Measurements from ENCODE around the gene UBXN11.

The UBXN11 gene

GRCh38 chr1:26281091-26281958 is 25.1 kb downstream of the UBXN11 start:
- Histone ChIP-seq H3K23ac (ENCODE audit: low read length in 2 of 2) (no peak overlapping the region), H2AFZ (ENCODE audit: low read depth, low read length) (no peak overlapping the region)
- WGBS = 89% methylated on average over 5 of the region's 5 CpGs

GRCh38 chr1:26280333-26281042 is 25.9 kb downstream of the UBXN11 start:
- H3K27ac ChIP-seq (ENCODE audit: low read length, poor library complexity, severe bottlenecking) = peak overlapping the region; percentile 15
- peak overlapping the region; percentile 83 to 92 for H3K4me3 ChIP-seq (ENCODE audit: insufficient read depth in 1 of 2, low read depth in 1 of 2, low read length in 2 of 2)
- H2AK5ac ChIP-seq (ENCODE audit: low read length, severe bottlenecking) = no peak overlapping the region
- H4K91ac ChIP-seq (ENCODE audit: low read length) = peak overlapping the region; percentile 83
- H2BK12ac ChIP-seq (ENCODE audit: low read length in 2 of 2) = peak overlapping the region in 1 of 2 experiments; percentile 45
- peak; percentile 62 for DNase-seq
- peaks cover 54% of the 10 kb centered on the region for H3K4me1 ChIP-seq (ENCODE audit: control insufficient read depth, insufficient read depth, low read depth, low read length)
- no peak overlapping the region for H2AFZ ChIP-seq (ENCODE audit: low read depth, low read length)
- H2BK120ac ChIP-seq (ENCODE audit: low read depth, low read length) = peak overlapping the region; percentile 85
- H2BK15ac ChIP-seq (ENCODE audit: low read depth, poor library complexity, severe bottlenecking) = no peak overlapping the region
- peak overlapping the region in 1 of 2 experiments; percentile 98 for H3K14ac ChIP-seq (ENCODE audit: low read length in 2 of 2)
- H3K4ac ChIP-seq (ENCODE audit: low read depth in 1 of 2, low read length in 2 of 2) = peak overlapping the region; percentile 95 to 96
- 23% methylated on average over 17 of the region's 20 CpGs for WGBS
- H3K36me3 ChIP-seq (ENCODE audit: control insufficient read depth in 1 of 2, insufficient read depth in 2 of 2, low read depth in 1 of 2, low read length in 2 of 2) = peaks cover 34 to 43% of the 10 kb centered on the region in 2 experiments
- peak overlapping the region; percentile 70 for H3K4me2 ChIP-seq (ENCODE audit: low read length, poor library complexity, severe bottlenecking)
- H3K27me3 ChIP-seq (ENCODE audit: control insufficient read depth in 1 of 2, insufficient read depth in 1 of 2, low read length in 2 of 2) = no peaks in the 10 kb centered on the region
- no peaks in the 10 kb centered on the region for H3K9me3 ChIP-seq (ENCODE audit: control insufficient read depth, low read length)
- peak overlapping the region; percentile 89 for H4K8ac ChIP-seq (ENCODE audit: low read length)
- peak overlapping the region; percentile 92 to 97 for H3K18ac ChIP-seq (ENCODE audit: low read depth in 1 of 2, low read length in 2 of 2)
- H3K23ac ChIP-seq (ENCODE audit: low read length in 2 of 2) = peak overlapping the region in 1 of 2 experiments; percentile 94
- peaks cover 21% of the 10 kb centered on the region for H3K79me1 ChIP-seq (replicated peaks; ENCODE audit: low read length, poor library complexity, severe bottlenecking)
- peak overlapping the region; percentile 84 for H3K9ac ChIP-seq (ENCODE audit: low read length)
- peak overlapping the region; percentile 22 for H2BK5ac ChIP-seq (ENCODE audit: low read depth, low read length, poor library complexity, severe bottlenecking)

More at GRCh38 chr1:26281091-26281958, 25.1 kb downstream of the UBXN11 start:
- Histone ChIP-seq H3K18ac (ENCODE audit: low read depth in 1 of 2, low read length in 2 of 2) (peak overlapping the region in 1 of 2 experiments; percentile 40), H2BK12ac (ENCODE audit: low read length in 2 of 2) (peak overlapping the region in 1 of 2 experiments; percentile 74), H3K27ac (ENCODE audit: low read length, poor library complexity, severe bottlenecking) (no peak overlapping the region), H3K4ac (ENCODE audit: low read depth in 1 of 2, low read length in 2 of 2) (peak overlapping the region in 1 of 2 experiments; percentile 42), H2BK5ac (ENCODE audit: low read depth, low read length, poor library complexity, severe bottlenecking) (no peak overlapping the region), H3K4me3 (ENCODE audit: insufficient read depth in 1 of 2, low read depth in 1 of 2, low read length in 2 of 2) (peak overlapping the region in 1 of 2 experiments; percentile 92), H3K9ac (ENCODE audit: low read length) (peak overlapping the region; percentile 84), H3K9me3 (ENCODE audit: control insufficient read depth, low read length) (no peaks in the 10 kb centered on the region), H2AK5ac (ENCODE audit: low read length, severe bottlenecking) (peak overlapping the region; percentile 14), H3K36me3 (ENCODE audit: control insufficient read depth in 1 of 2, insufficient read depth in 2 of 2, low read depth in 1 of 2, low read length in 2 of 2) (peaks cover 34 to 44% of the 10 kb centered on the region in 2 experiments), H3K14ac (ENCODE audit: low read length in 2 of 2) (peak overlapping the region in 1 of 2 experiments; percentile 84), H2BK120ac (ENCODE audit: low read depth, low read length) (no peak overlapping the region), H2BK15ac (ENCODE audit: low read depth, poor library complexity, severe bottlenecking) (no peak overlapping the region), H3K4me2 (ENCODE audit: low read length, poor library complexity, severe bottlenecking) (peak overlapping the region; percentile 37), H3K27me3 (ENCODE audit: control insufficient read depth in 1 of 2, insufficient read depth in 1 of 2, low read length in 2 of 2) (no peaks in the 10 kb centered on the region), H4K8ac (ENCODE audit: low read length) (peak overlapping the region; percentile 16), H3K4me1 (ENCODE audit: control insufficient read depth, insufficient read depth, low read depth, low read length) (peaks cover 51% of the 10 kb centered on the region), H4K91ac (ENCODE audit: low read length) (no peak overlapping the region), H3K79me1 (replicated peaks; ENCODE audit: low read length, poor library complexity, severe bottlenecking) (peaks cover 21% of the 10 kb centered on the region)
- DNase-seq = no peak

- H3K23ac ChIP-seq (ENCODE audit: low read length in 2 of 2) = peak within 1 kb of the TSS in 1 of 2 experiments; percentile 94
- 2% methylated on average over 37 of the region's 66 CpGs for WGBS
- peaks cover 49% of the 10 kb centered on the region for H3K4me1 ChIP-seq (ENCODE audit: control insufficient read depth, insufficient read depth, low read depth, low read length)
These were observed 26.7 kb downstream of the UBXN11 start, which contains the start of gene SH3BGRL3 for GRCh38 chr1:26279456-26280332. SH3BGRL3 (plus strand) TSS chr1:26280086; CDS start chr1:26280156, 70 bp downstream.

More at GRCh38 chr1:26279456-26280332, 26.7 kb downstream of the UBXN11 start, which contains the start of gene SH3BGRL3:
- H3K79me1 ChIP-seq (replicated peaks; ENCODE audit: low read length, poor library complexity, severe bottlenecking) = peaks cover 18% of the 10 kb centered on the region
- H4K91ac ChIP-seq (ENCODE audit: low read length) = peak within 1 kb of the TSS; percentile 83
- H2AK5ac ChIP-seq (ENCODE audit: low read length, severe bottlenecking) = peak within 1 kb of the TSS; percentile 69
- peak within 1 kb of the TSS; percentile 84 for H3K9ac ChIP-seq (ENCODE audit: low read length)
- peak within 1 kb of the TSS; percentile 95 to 96 for H3K4ac ChIP-seq (ENCODE audit: low read depth in 1 of 2, low read length in 2 of 2)
- H2BK5ac ChIP-seq (ENCODE audit: low read depth, low read length, poor library complexity, severe bottlenecking) = peak within 1 kb of the TSS; percentile 22
- H2BK12ac ChIP-seq (ENCODE audit: low read length in 2 of 2) = peak within 1 kb of the TSS; percentile 62 to 64
- peak within 1 kb of the TSS in 1 of 2 experiments; percentile 98 for H3K14ac ChIP-seq (ENCODE audit: low read length in 2 of 2)
- H2BK15ac ChIP-seq (ENCODE audit: low read depth, poor library complexity, severe bottlenecking) = peak within 1 kb of the TSS; percentile 70
- H3K4me3 ChIP-seq (ENCODE audit: insufficient read depth in 1 of 2, low read depth in 1 of 2, low read length in 2 of 2) = peak within 1 kb of the TSS; percentile 83 to 92
- peak; percentile 89 for DNase-seq
- peaks cover 34 to 43% of the 10 kb centered on the region in 2 experiments for H3K36me3 ChIP-seq (ENCODE audit: control insufficient read depth in 1 of 2, insufficient read depth in 2 of 2, low read depth in 1 of 2, low read length in 2 of 2)
- H3K27ac ChIP-seq (ENCODE audit: low read length, poor library complexity, severe bottlenecking) = peak within 1 kb of the TSS; percentile 71
- H3K18ac ChIP-seq (ENCODE audit: low read depth in 1 of 2, low read length in 2 of 2) = peak within 1 kb of the TSS; percentile 92 to 97
- H4K8ac ChIP-seq (ENCODE audit: low read length) = peak within 1 kb of the TSS; percentile 89
- H2BK120ac ChIP-seq (ENCODE audit: low read depth, low read length) = peak within 1 kb of the TSS; percentile 85
- no peaks in the 10 kb centered on the region for H3K27me3 ChIP-seq (ENCODE audit: control insufficient read depth in 1 of 2, insufficient read depth in 1 of 2, low read length in 2 of 2)
- peak within 1 kb of the TSS; percentile 77 for H3K4me2 ChIP-seq (ENCODE audit: low read length, poor library complexity, severe bottlenecking)
- no peaks in the 10 kb centered on the region for H3K9me3 ChIP-seq (ENCODE audit: control insufficient read depth, low read length)
- H2AFZ ChIP-seq (ENCODE audit: low read depth, low read length) = no peak within 1 kb of the TSS

All from mesenchymal stem cell (in vitro differentiated cells and primary cell).